Measurements from ENCODE around the gene RASGRP4.
A peak's percentile ranks its signal among the peaks of the same experiment; 100 is the strongest.

The RASGRP4 gene

GRCh38 chr19:38384209-38385027, 41.6 kb downstream of the RASGRP4 start:
- Mint-ChIP-seq H3K27me3 (ENCODE audit: low read depth) (peaks cover 6% of the 10 kb centered on the region), H3K4me1 (ENCODE audit: low read depth) (peaks cover 10% of the 10 kb centered on the region), H3K9me3 (no peaks in the 10 kb centered on the region), H3K27ac (no peak overlapping the region), H3K36me3 (ENCODE audit: low read depth) (peaks cover 36% of the 10 kb centered on the region), H3K4me3 (no peak overlapping the region)

DNA sequence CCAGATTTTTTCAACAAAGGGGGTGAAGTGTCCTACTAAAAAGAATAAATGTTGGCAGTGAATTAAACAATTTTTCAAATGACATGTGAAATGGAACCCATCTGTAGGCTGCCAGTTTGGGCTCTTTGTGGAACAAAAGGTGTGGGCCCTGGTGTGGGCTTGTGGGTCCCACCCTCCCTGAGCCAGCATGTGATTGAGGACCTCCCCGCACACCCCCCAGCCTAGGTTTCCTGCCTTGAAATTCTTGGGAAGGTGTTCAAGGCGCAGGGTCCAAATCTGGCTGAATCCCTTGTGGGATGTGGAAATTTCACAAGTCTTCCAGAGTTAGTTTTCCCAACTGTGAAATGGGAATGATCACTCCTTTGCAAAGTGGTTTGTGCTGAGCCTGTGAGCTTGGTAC, 42.3 kb downstream of the RASGRP4 start:
- Mint-ChIP-seq H3K36me3 (ENCODE audit: low read depth) (peaks cover 40% of the 10 kb centered on the region), H3K9me3 (no peaks in the 10 kb centered on the region), H3K4me1 (ENCODE audit: low read depth) (peaks cover 10% of the 10 kb centered on the region), H3K27ac (no peak overlapping the region), H3K4me3 (no peak overlapping the region), H3K27me3 (ENCODE audit: low read depth) (peaks cover 4% of the 10 kb centered on the region)

DNA sequence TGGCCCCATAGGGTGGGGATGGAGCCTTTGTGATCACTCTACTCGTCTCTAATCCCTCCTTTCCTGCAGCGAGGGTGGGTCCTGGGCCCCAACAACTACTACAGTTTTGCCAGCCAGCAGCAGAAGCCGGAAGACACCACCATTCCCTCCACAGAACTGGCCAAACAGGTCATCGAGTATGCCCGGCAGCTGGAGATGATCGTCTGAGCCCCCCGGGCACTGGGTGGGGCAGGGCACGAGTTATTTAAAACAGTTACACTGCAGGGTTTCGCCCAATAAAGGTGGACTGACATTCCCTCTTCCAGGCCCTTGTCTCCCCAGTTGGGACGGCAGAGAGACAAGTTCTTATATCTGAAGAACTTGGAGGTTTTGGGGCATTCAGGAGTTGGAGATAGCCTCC, 42.8 kb downstream of the RASGRP4 start:
- Mint-ChIP-seq H3K4me1 (ENCODE audit: low read depth) (peaks cover 8% of the 10 kb centered on the region), H3K27ac (no peak overlapping the region), H3K4me3 (no peak overlapping the region), H3K27me3 (ENCODE audit: low read depth) (peaks cover 3% of the 10 kb centered on the region), H3K9me3 (no peaks in the 10 kb centered on the region), H3K36me3 (ENCODE audit: low read depth) (peaks cover 40% of the 10 kb centered on the region)

GRCh38 chr19:38381138-38381537, 44.9 kb downstream of the RASGRP4 start:
- Mint-ChIP-seq H3K4me3 (no peak overlapping the region), H3K9me3 (no peaks in the 10 kb centered on the region), H3K27ac (no peak overlapping the region), H3K36me3 (ENCODE audit: low read depth) (peaks cover 45% of the 10 kb centered on the region), H3K4me1 (ENCODE audit: low read depth) (peaks cover 6% of the 10 kb centered on the region), H3K27me3 (ENCODE audit: low read depth) (no peaks in the 10 kb centered on the region)

GRCh38 chr19:38378866-38379265, 47.2 kb downstream of the RASGRP4 start:
- Mint-ChIP-seq H3K9me3 (no peaks in the 10 kb centered on the region), H3K4me3 (no peak overlapping the region), H3K4me1 (ENCODE audit: low read depth) (peaks cover 23% of the 10 kb centered on the region), H3K27me3 (ENCODE audit: low read depth) (no peaks in the 10 kb centered on the region), H3K27ac (no peak overlapping the region), H3K36me3 (ENCODE audit: low read depth) (peaks cover 47% of the 10 kb centered on the region)

GRCh38 chr19:38377052-38377451, 49.0 kb downstream of the RASGRP4 start:
- Mint-ChIP-seq H3K4me3 (peak overlapping the region; percentile 100), H3K27me3 (ENCODE audit: low read depth) (no peaks in the 10 kb centered on the region), H3K9me3 (no peaks in the 10 kb centered on the region), H3K4me1 (ENCODE audit: low read depth) (peaks cover 23% of the 10 kb centered on the region), H3K27ac (no peak overlapping the region), H3K36me3 (ENCODE audit: low read depth) (peaks cover 41% of the 10 kb centered on the region)

DNA sequence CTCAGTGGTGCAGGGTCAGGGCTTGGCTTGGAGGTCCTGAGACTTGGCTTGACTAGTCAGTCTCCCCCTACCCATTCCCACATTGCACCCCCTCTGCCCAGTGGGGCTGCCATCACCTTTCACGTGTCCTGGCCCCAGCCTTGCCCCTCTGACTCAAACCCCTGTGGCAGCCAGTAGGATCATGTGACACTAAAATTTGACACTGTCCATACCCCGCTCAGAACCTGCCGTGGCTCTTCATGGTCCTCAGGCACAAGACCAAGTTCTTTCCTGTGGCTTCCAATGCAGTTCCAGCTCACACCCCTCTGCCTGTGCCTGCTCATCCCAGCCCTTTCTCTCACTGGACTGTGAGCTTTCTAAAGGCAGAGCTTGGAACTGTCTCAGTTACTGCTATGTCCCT, 49.4 kb downstream of the RASGRP4 start:
- Mint-ChIP-seq H3K4me1 (ENCODE audit: low read depth) (peaks cover 23% of the 10 kb centered on the region), H3K27me3 (ENCODE audit: low read depth) (no peaks in the 10 kb centered on the region), H3K4me3 (peak overlapping the region; percentile 100), H3K9me3 (no peaks in the 10 kb centered on the region), H3K27ac (peak overlapping the region; percentile 20), H3K36me3 (ENCODE audit: low read depth) (peaks cover 36% of the 10 kb centered on the region)

DNA sequence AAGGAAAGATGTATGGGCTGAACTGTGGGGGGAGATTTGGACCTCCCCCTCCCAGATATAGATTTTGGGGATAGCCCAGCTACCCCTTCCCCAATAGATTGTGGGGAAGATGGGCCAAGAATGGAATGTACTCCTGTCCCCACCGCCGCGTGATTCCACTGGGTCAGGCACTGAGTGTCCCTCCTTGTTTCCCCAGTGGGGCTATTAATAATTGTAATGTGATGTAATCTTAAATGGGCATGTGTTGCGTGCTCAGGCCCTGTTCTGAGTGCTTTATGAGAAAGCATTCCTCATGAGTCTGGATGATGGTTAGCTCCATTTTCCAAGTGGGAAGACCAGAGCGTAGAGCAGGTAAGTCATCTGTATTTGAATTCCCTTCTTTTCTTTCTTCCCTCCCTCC, 50.3 kb downstream of the RASGRP4 start:
- Mint-ChIP-seq H3K9me3 (no peaks in the 10 kb centered on the region), H3K4me1 (ENCODE audit: low read depth) (peaks cover 23% of the 10 kb centered on the region), H3K36me3 (ENCODE audit: low read depth) (peaks cover 31% of the 10 kb centered on the region), H3K27me3 (ENCODE audit: low read depth) (no peaks in the 10 kb centered on the region), H3K4me3 (peak overlapping the region; percentile 100), H3K27ac (peak overlapping the region; percentile 96)

- Mint-ChIP-seq H3K4me3 (peak overlapping the region; percentile 100), H3K27ac (peak overlapping the region; percentile 96), H3K27me3 (ENCODE audit: low read depth) (peaks cover 5% of the 10 kb centered on the region), H3K4me1 (ENCODE audit: low read depth) (peaks cover 23% of the 10 kb centered on the region), H3K36me3 (ENCODE audit: low read depth) (peaks cover 26% of the 10 kb centered on the region), H3K9me3 (no peaks in the 10 kb centered on the region)
These were observed 50.9 kb downstream of the RASGRP4 start for GRCh38 chr19:38375098-38375493.

- Mint-ChIP-seq H3K9me3 (no peaks in the 10 kb centered on the region), H3K27me3 (ENCODE audit: low read depth) (peaks cover 5% of the 10 kb centered on the region), H3K4me1 (ENCODE audit: low read depth) (peaks cover 23% of the 10 kb centered on the region), H3K4me3 (peak within 1 kb of the TSS; percentile 100), H3K36me3 (ENCODE audit: low read depth) (peaks cover 21% of the 10 kb centered on the region), H3K27ac (peak within 1 kb of the TSS; percentile 96)
These were observed 51.5 kb downstream of the RASGRP4 start, which contains the start of gene PSMD8 for GRCh38 chr19:38374332-38375097. PSMD8 (plus strand) TSS chr19:38374571; CDS start chr19:38374602, 31 bp downstream.

DNA sequence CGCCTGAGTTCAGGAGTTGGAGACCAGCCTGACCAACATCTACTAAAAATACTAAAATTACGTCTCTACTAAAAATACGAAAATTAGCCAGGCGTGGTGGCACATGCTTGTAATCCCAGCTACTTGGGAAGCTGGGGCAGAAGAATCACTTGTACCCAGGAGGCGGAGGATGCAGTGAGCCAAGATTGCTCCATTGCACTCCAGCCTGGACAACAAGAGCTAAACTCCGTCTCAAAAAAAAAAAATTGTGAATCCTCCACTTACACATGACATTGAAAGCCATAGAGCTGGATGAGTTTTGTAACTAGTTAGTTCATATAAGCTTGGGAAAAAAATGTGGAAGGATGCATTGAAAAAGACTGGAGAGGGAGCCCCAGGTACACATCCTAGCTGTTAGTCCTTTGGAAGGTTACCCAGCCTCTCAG, 52.1 kb downstream of the RASGRP4 start:
- Mint-ChIP-seq H3K4me1 (ENCODE audit: low read depth) (peaks cover 23% of the 10 kb centered on the region), H3K9me3 (no peaks in the 10 kb centered on the region)

GRCh38 chr19:38371081-38371480, 54.9 kb downstream of the RASGRP4 start:
- H3K36me3 Mint-ChIP-seq (ENCODE audit: low read depth) = peaks cover 9% of the 10 kb centered on the region
- H3K27me3 Mint-ChIP-seq (ENCODE audit: low read depth) = peaks cover 5% of the 10 kb centered on the region
- no peak overlapping the region for H3K4me3 Mint-ChIP-seq
- H3K9me3 Mint-ChIP-seq = no peaks in the 10 kb centered on the region
- no peak overlapping the region for H3K27ac Mint-ChIP-seq
- H3K4me1 Mint-ChIP-seq (ENCODE audit: low read depth) = peaks cover 17% of the 10 kb centered on the region

More for the DNA sequence above, 52.1 kb downstream of the RASGRP4 start:
- peak overlapping the region; percentile 100 for H3K4me3 Mint-ChIP-seq
- peaks cover 5% of the 10 kb centered on the region for H3K27me3 Mint-ChIP-seq (ENCODE audit: low read depth)
- H3K36me3 Mint-ChIP-seq (ENCODE audit: low read depth) = peaks cover 16% of the 10 kb centered on the region
- H3K27ac Mint-ChIP-seq = peak overlapping the region; percentile 96

- Mint-ChIP-seq H3K4me1 (ENCODE audit: low read depth) (peaks cover 11% of the 10 kb centered on the region), H3K9me3 (no peaks in the 10 kb centered on the region), H3K27ac (no peak overlapping the region), H3K4me3 (no peak overlapping the region), H3K27me3 (ENCODE audit: low read depth) (peaks cover 5% of the 10 kb centered on the region), H3K36me3 (ENCODE audit: low read depth) (peaks cover 7% of the 10 kb centered on the region)
These were observed 55.7 kb downstream of the RASGRP4 start for GRCh38 chr19:38370299-38370698.

GRCh38 chr19:38369584-38369983, 56.4 kb downstream of the RASGRP4 start:
- Mint-ChIP-seq H3K9me3 (no peaks in the 10 kb centered on the region), H3K27ac (no peak overlapping the region), H3K4me3 (no peak overlapping the region), H3K36me3 (ENCODE audit: low read depth) (peaks cover under 1% of the 10 kb centered on the region), H3K27me3 (ENCODE audit: low read depth) (peaks cover 5% of the 10 kb centered on the region), H3K4me1 (ENCODE audit: low read depth) (peaks cover 4% of the 10 kb centered on the region)

- no peak overlapping the region for H3K27ac Mint-ChIP-seq
- H3K4me1 Mint-ChIP-seq (ENCODE audit: low read depth) = peaks cover 2% of the 10 kb centered on the region
- peaks cover 5% of the 10 kb centered on the region for H3K27me3 Mint-ChIP-seq (ENCODE audit: low read depth)
These were observed 59.0 kb downstream of the RASGRP4 start for GRCh38 chr19:38367041-38367440.

More at GRCh38 chr19:38367041-38367440, 59.0 kb downstream of the RASGRP4 start:
- Mint-ChIP-seq H3K9me3 (no peaks in the 10 kb centered on the region), H3K36me3 (ENCODE audit: low read depth) (no peaks in the 10 kb centered on the region), H3K4me3 (no peak overlapping the region)

Data from T-helper 1 cell treated with Interleukin-12 subunit alpha and Interleukin-12 subunit beta and Interleukin-4 antibody, amounts not matched to agents 30 μg/mL and 1 μg/mL, for 36 hours (primary cell).